IMR-90 (cell line): Measurements from ENCODE around the gene PUS3. TPM values are rescaled to one million over a fixed set of nuclear protein-coding genes. Genes with fewer than 3 reads are reported as not detected.

Experiments used
- ATAC-seq: fragments of 200-7000 bp; cut with Tn5 transposase; 2 replicates; pipeline ENCODE4 v1.9.1; 2020; ENCODE audit warnings: low read depth, mild to moderate bottlenecking, moderate library complexity
- BruUV-seq: library from RNA; stranded (reverse); fragments of 400-500 nt; replicated peaks from 2 replicates; lab custom pipeline; 2021; lab: Mats Ljungman, UMichigan
- CTCF ChIA-PET: fragments of 300-600 bp; formaldehyde crosslinking; extraction: SDS; loops from one replicate; lab custom pipeline; 2021; ENCODE audit warnings: antibody characterized with exemption; lab: Yijun Ruan, JAX
- POLR2A ChIA-PET: fragments of 300-600 bp; sonication (Branson Sonifier 250); formaldehyde crosslinking; loops from one replicate; lab custom pipeline; 2022; ENCODE audit warnings: antibody characterized with exemption; ENCODE audit not compliant: unreplicated experiment; lab: Charles Lee
- DNase-seq: peaks from one replicate; pipeline ENCODE4 v3.0.0; 2013
- H2AFZ ChIP-seq: replicated peaks from 2 replicates; pipeline ENCODE3; 2013; ENCODE audit warnings: low read length, mild to moderate bottlenecking; ENCODE audit not compliant: poor library complexity
- H2AK5ac ChIP-seq: 2 replicates; pipeline ENCODE4 v1.6.1; 2013; ENCODE audit warnings: low read depth, low read length, inconsistent platforms
- H2AK9ac ChIP-seq: replicated peaks from 2 replicates; pipeline ENCODE3; 2013; ENCODE audit warnings: mild to moderate bottlenecking, low read depth, low read length, moderate library complexity; ENCODE audit not compliant: poor library complexity
- H2BK120ac ChIP-seq: 2 replicates; pipeline ENCODE4 v1.6.1; 2013; ENCODE audit warnings: low read depth, low read length, inconsistent platforms
- H2BK15ac ChIP-seq: 3 replicates; pipeline ENCODE4 v1.6.1; 2013; ENCODE audit warnings: low read depth, low read length, inconsistent platforms
- H2BK20ac ChIP-seq: 2 replicates; pipeline ENCODE4 v1.6.1; 2013; ENCODE audit warnings: low read depth, mild to moderate bottlenecking, inconsistent platforms, low read length, moderate library complexity
- H2BK5ac ChIP-seq: 2 replicates; pipeline ENCODE4 v1.6.1; 2013; ENCODE audit warnings: mild to moderate bottlenecking, low read depth, low read length, inconsistent platforms; ENCODE audit not compliant: poor library complexity, severe bottlenecking
- H3K14ac ChIP-seq: replicated peaks from 2 replicates; pipeline ENCODE4 v1.6.1; 2013; ENCODE audit warnings: low read depth, low read length, inconsistent platforms
- H3K18ac ChIP-seq: 2 replicates; pipeline ENCODE4 v1.6.1; 2013; ENCODE audit warnings: low read depth, low read length, control low read depth
- H3K23ac ChIP-seq: 2 replicates; pipeline ENCODE4 v1.6.1; 2013; ENCODE audit warnings: low read depth, low read length, inconsistent platforms
- H3K27ac ChIP-seq: 2 replicates; pipeline ENCODE4 v1.5.1; 2013; ENCODE audit warnings: mild to moderate bottlenecking, control low read depth, low read length; ENCODE audit not compliant: insufficient read depth
- H3K27me3 ChIP-seq: 2 replicates; pipeline ENCODE4 v1.6.1; 2013; ENCODE audit warnings: low read length; ENCODE audit not compliant: control insufficient read depth, insufficient read depth
- H3K36me3 ChIP-seq: 2 replicates; pipeline ENCODE4 v1.6.1; 2013; ENCODE audit warnings: low read length, mixed read lengths; ENCODE audit not compliant: control insufficient read depth, insufficient read depth
- H3K4ac ChIP-seq: 2 replicates; pipeline ENCODE4 v1.6.1; 2013; ENCODE audit warnings: low read depth, low read length, inconsistent platforms
- H3K4me1 ChIP-seq: 2 replicates; pipeline ENCODE4 v1.6.1; 2013; ENCODE audit warnings: low read length, mixed read lengths; ENCODE audit not compliant: control insufficient read depth, insufficient read depth
- H3K4me2 ChIP-seq: 2 replicates; pipeline ENCODE4 v1.6.1; 2013; ENCODE audit warnings: low read depth, mild to moderate bottlenecking, control low read depth, low read length, moderate library complexity
- H3K4me3 ChIP-seq: 2 replicates; pipeline ENCODE4 v1.5.1; 2013; ENCODE audit warnings: low read depth, mild to moderate bottlenecking, control low read depth, low read length, moderate library complexity; ENCODE audit not compliant: insufficient read depth
- H3K56ac ChIP-seq: 2 replicates; pipeline ENCODE4 v1.6.1; 2013; ENCODE audit warnings: low read length, inconsistent platforms; ENCODE audit not compliant: insufficient read depth; ENCODE audit errors: extremely low read depth
- H3K79me1 ChIP-seq, 2 experiments: 2 replicates each; pipeline ENCODE4 v1.6.1; 2013; ENCODE audit warnings: low read length in 2 of 2, inconsistent platforms in 1 of 2, low read depth in 1 of 2
- H3K9ac ChIP-seq: 2 replicates; pipeline ENCODE4 v1.6.1; 2013; ENCODE audit warnings: low read depth, low read length, control low read depth
- H3K9me1 ChIP-seq: 2 replicates; pipeline ENCODE4 v1.6.1; 2013; ENCODE audit warnings: low read length, inconsistent platforms; ENCODE audit not compliant: insufficient read depth
- H3K9me3 ChIP-seq: 2 replicates; pipeline ENCODE4 v1.6.1; 2013; ENCODE audit warnings: low read length; ENCODE audit not compliant: control insufficient read depth, insufficient read depth
- H4K20me1 ChIP-seq: 2 replicates; pipeline ENCODE4 v1.6.1; 2013; ENCODE audit warnings: low read length, inconsistent platforms; ENCODE audit not compliant: insufficient read depth
- H4K5ac ChIP-seq: 2 replicates; pipeline ENCODE4 v1.6.1; 2013; ENCODE audit warnings: mild to moderate bottlenecking, low read depth, low read length, control low read depth
- H4K8ac ChIP-seq, 2 experiments: 2 replicates each; pipeline ENCODE4 v1.6.1; 2013; ENCODE audit warnings: low read depth in 2 of 2, low read length in 2 of 2, control low read depth in 1 of 2, inconsistent platforms in 1 of 2
- H4K91ac ChIP-seq: 2 replicates; pipeline ENCODE4 v1.6.1; 2013; ENCODE audit warnings: low read depth, low read length, inconsistent platforms; ENCODE audit not compliant: insufficient read depth
- CEBPB ChIP-seq: IDR thresholded peaks from 2 replicates; pipeline ENCODE4 v1.6.1; 2012; ENCODE audit warnings: low read depth, low read length, improper control_type of control experiment
- CHD1 ChIP-seq: IDR thresholded peaks from 2 replicates; pipeline ENCODE4 v1.6.1; 2012; ENCODE audit warnings: low read depth, low read length, improper control_type of control experiment
- ELK1 ChIP-seq: fragments of 150-350 bp; IDR thresholded peaks from 2 replicates; pipeline ENCODE4 v1.6.1; 2016; ENCODE audit warnings: low read depth, mild to moderate bottlenecking, low read length, moderate library complexity, borderline replicate concordance
- MAFK ChIP-seq: IDR thresholded peaks from 2 replicates; pipeline ENCODE4 v1.6.1; 2012; ENCODE audit warnings: low read depth, low read length, improper control_type of control experiment
- MXI1 ChIP-seq: IDR thresholded peaks from 2 replicates; pipeline ENCODE4 v1.6.1; 2012; ENCODE audit warnings: low read depth, mild to moderate bottlenecking, low read length, moderate library complexity, borderline replicate concordance
- NFE2L2 ChIP-seq: fragments of 150-350 bp; IDR thresholded peaks from 2 replicates; pipeline ENCODE4 v1.6.1; 2016; ENCODE audit warnings: low read depth, mild to moderate bottlenecking, low read length
- SMC3 ChIP-seq: fragments of 150-350 bp; IDR thresholded peaks from 2 replicates; pipeline ENCODE4 v1.6.1; 2016; ENCODE audit warnings: low read depth, mild to moderate bottlenecking, antibody characterized with exemption, low read length, moderate library complexity
- WGBS, 2 experiments: methylation state at CpG; one replicate each; pipeline versions ENCODE4 v1.1.5 to v1.1.7; 2013; ENCODE audit warnings: missing lambda C conversion rate in 2 of 2; ENCODE audit not compliant: insufficient read length in 1 of 2; ENCODE audit errors: extremely low coverage in 2 of 2; 5-methylcytosine and 5-hydroxymethylcytosine counted together
- dilution Hi-C: fragments of 300-500 bp; cut with HindIII; formaldehyde crosslinking; loops from one replicate; pipeline ENCODE4 v1.14.3; 2018; ENCODE audit warnings: low sequenced_read_pairs; ENCODE audit not compliant: unreplicated experiment
- in situ Hi-C: fragments of 300-500 bp; cut with MboI; formaldehyde crosslinking; loops from 3 replicates; pipeline ENCODE4 v1.14.3; 2019; ENCODE audit warnings: low sequenced_read_pairs, inconsistent platforms, mixed read lengths
- intact Hi-C: fragments of 100-400 bp; cut with micrococcal nuclease; formaldehyde crosslinking; loops from 2 replicates; pipeline ENCODE4 v1.10.0; 2022
- polyA plus RNA-seq, 3 experiments: library from polyadenylated mRNA; depleted of rRNA; stranded (reverse); fragments of >200 nt; gene quantifications; 2 replicates each; pipeline ENCODE4 v1.2.3, GENCODE V29; 2012; ENCODE audit warnings: low replicate concordance in 1 of 3
- total RNA-seq: library from RNA; depleted of rRNA; stranded (reverse); fragments of >200 nt; gene quantifications from 2 replicates; pipeline ENCODE4 v1.2.3, GENCODE V29; 2012

PUS3 gene
- total and polyA plus RNA-seq, 2 of the 4 experiments (the other 2 are of a cell fraction), result 6.1 to 11.7 TPM

DNA sequence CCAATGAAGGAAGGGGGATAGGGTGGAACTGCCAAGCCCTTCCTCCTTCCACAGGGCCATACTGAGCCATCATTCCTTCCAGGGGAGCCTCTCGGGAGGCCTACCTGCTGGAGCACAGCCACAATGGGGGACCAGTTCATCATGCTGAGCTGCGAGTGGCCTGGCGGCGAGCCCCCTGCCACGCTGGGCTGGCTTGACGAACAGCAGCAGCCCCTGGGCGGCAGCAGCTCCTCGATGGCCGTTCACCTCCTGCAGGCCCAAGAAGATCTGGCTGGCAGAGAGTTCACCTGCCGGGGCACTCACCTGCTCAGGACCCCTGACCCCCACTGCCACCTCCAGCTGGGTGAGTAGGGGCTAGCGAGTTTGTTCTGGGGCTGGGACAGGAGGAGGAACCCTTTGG lies 48.7 kb upstream of the PUS3 start:
- H2BK120ac ChIP-seq, result no peak overlapping the region
- H3K27me3 ChIP-seq, result peaks cover 6% of the 10 kb centered on the region
- intact Hi-C loops (no loop called here), in situ Hi-C loops (no loop called here), dilution Hi-C loops (no loop called here)
- no peaks in the 10 kb centered on the region for H3K9me3 ChIP-seq
- DNase-seq (no peak), ATAC-seq (no peak)
- H2AK9ac ChIP-seq, result no peak overlapping the region
- H3K18ac ChIP-seq, result no peak overlapping the region
- H3K4me2 ChIP-seq, result no peak overlapping the region
- H3K4me3 ChIP-seq, result no peak overlapping the region
- H3K4me1 ChIP-seq, result no peaks in the 10 kb centered on the region
- H3K23ac ChIP-seq, result no peak overlapping the region
- H3K56ac ChIP-seq, result no peak overlapping the region
- no peak overlapping the region for H3K4ac ChIP-seq
- no peak overlapping the region for H3K14ac ChIP-seq
- H4K20me1 ChIP-seq, result no peaks in the 10 kb centered on the region
- H4K8ac ChIP-seq, result no peak overlapping the region
- no peaks in the 10 kb centered on the region for H3K79me1 ChIP-seq
- BruUV-seq, result no TSS peak
- CTCF ChIA-PET, result no interaction called here
- TF ChIP-seq MAFK, result no peak
- TF ChIP-seq NFE2L2, result no peak
- no peak for TF ChIP-seq MXI1
- TF ChIP-seq CEBPB, result no peak
- TF ChIP-seq CHD1, result no peak
- no peak for TF ChIP-seq ELK1
- TF ChIP-seq SMC3, result no peak
- no peak overlapping the region for H2BK15ac ChIP-seq
- H2BK20ac ChIP-seq, result no peak overlapping the region
- H2AK5ac ChIP-seq, result no peak overlapping the region
- H2AFZ ChIP-seq, result no peak overlapping the region
- no peaks in the 10 kb centered on the region for H3K9me1 ChIP-seq
- H3K9ac ChIP-seq, result no peak overlapping the region
- whole genome bisulfite sequencing, 2 experiments, result 10% methylated on average over 2 of the region's 11 CpGs; no CpG with 5 or more reads in 1 of the 2 experiments
- H2BK5ac ChIP-seq, result no peak overlapping the region
- no peak overlapping the region for H4K5ac ChIP-seq
- no peak overlapping the region for H3K27ac ChIP-seq
- POLR2A ChIA-PET, result no interaction called here
- H4K91ac ChIP-seq, result no peak overlapping the region
- H3K36me3 ChIP-seq, result no peaks in the 10 kb centered on the region
